Erythroblast (primary cell): ENCODE results near the gene WASF3.

Experiments
- GATA1 ChIP-seq: IDR thresholded peaks from 2 replicates; pipeline ENCODE4 v1.6.1; 2011; ENCODE audit warnings: low read depth, mild to moderate bottlenecking, control low read depth, low read length, moderate library complexity
- POLR2A ChIP-seq: IDR thresholded peaks from 2 replicates; pipeline ENCODE4 v1.6.1; 2011; ENCODE audit warnings: mild to moderate bottlenecking, low read length

- TF ChIP-seq POLR2A: no peak
- no peak for TF ChIP-seq GATA1
Observed at GRCh38 chr13:26523007-26523406, 34.5 kb upstream of the WASF3 start.
